Measurements from ENCODE around the gene CDC27.
"Not testable (repeated sequence)": the region's sequence is repeated elsewhere in the genome, so short reads cannot be mapped to it uniquely, and the experiment has no call there.

The CDC27 gene

DNA sequence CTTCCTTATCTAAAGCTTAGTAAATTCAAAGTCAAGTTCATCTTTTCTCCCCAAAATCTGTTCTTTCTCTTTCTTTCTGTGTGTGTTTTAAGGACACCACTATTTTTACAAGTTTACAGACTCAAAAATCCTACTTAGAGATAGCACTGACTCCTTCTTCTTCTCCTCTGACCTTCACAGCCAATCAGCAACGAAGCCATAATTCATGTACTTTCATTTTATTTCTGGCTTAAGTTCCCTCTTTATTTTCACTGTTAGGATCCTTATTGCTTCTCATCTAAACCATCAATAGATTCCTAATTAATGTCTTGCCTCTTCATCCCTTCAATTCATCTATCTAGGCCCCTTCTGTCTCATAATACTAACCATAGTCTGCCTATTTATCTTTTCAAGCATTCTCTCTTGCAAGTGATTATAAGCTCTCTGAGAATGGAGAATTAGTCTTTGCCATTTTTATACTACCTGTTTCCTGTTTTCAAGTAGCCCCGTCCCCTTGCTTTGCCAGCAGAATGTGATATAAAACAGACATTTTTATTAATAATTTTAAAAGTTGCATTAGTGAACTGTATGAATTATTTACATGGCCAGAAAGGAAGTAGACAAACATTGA is 27.0 kb downstream of the CDC27 start:
- TF ChIP-seq ZFX (IDR thresholded peaks at IDR 0.05; ENCODE audit: borderline replicate concordance) (no peak), CTCF (IDR thresholded peaks at IDR 0.05) (no peak)
- no peak overlapping the region for H3K27ac ChIP-seq

GRCh38 chr17:47159315-47159714 is 29.8 kb downstream of the CDC27 start:
- no peak overlapping the region for H3K27ac ChIP-seq
- TF ChIP-seq CTCF (IDR thresholded peaks at IDR 0.05) (no peak), ZFX (IDR thresholded peaks at IDR 0.05; ENCODE audit: borderline replicate concordance) (no peak)

GRCh38 chr17:47145351-47145750 is 43.7 kb downstream of the CDC27 start:
- H3K27ac ChIP-seq = no peak overlapping the region
- TF ChIP-seq CTCF (IDR thresholded peaks at IDR 0.05) = no peak
- TF ChIP-seq ZFX (IDR thresholded peaks at IDR 0.05; ENCODE audit: borderline replicate concordance) = no peak

DNA sequence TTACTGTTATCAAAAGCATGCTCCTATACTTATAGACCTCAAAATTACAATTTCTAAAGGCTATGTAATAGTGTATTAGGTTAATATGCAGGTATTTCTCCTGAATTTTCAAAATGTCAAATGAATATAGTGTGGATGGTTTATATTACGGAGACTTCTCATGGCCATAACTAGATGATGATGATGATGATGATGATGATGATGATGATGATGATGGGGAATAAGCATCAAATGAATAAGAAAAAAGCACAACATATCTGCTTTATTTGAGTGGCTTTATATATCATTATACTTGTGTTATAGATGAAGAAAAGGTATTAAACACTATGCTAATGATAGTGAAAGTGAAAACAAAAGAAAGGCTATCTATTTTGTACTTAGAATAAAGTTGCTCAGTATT is 53.9 kb downstream of the CDC27 start:
- TF ChIP-seq ZFX (IDR thresholded peaks at IDR 0.05; ENCODE audit: borderline replicate concordance) (no peak), CTCF (IDR thresholded peaks at IDR 0.05) (no peak)
- H3K27ac ChIP-seq = no peak overlapping the region

DNA sequence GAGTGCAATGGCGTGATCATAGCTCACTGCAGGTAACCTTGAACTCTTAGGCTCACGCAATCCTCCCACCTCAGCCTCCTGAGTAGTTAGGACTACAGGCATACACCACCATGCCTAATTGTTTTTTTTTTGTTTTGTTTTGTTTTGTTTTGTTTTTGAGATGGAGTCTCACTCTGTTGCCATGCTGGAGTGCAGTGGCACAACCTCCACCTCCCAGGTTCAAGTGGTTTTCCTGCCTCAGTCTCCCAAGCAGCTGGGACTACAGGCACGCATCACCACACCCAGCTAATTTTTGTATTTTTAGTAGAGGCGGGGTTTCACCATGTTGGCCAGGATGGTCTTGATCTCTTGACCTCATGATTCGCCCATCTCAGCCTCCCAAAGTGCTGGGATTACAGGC is 54.7 kb downstream of the CDC27 start:
- not testable (repeated sequence) for H3K27ac ChIP-seq

DNA sequence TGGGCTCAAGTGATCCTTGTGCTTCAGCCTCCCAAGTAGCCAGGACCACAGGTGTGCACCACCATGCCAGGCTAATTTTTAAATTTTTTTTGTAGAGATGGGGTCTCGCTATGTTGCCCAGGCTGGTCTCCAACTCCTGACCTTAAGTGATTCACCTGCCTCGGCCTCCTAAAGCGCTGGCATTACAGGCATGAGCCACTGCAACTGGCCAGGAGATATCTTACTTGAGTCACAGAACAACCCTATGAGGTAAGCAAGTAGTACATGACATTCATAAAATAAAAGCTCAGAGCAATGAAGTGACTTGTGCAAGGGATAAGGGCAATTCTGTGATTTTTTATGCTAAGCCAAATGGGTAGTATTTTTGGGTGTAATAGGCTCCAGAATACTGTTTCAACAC is 57.3 kb downstream of the CDC27 start:
- H3K27ac ChIP-seq = no peak overlapping the region
- TF ChIP-seq ZFX (IDR thresholded peaks at IDR 0.05; ENCODE audit: borderline replicate concordance) (no peak), CTCF (IDR thresholded peaks at IDR 0.05) (no peak)

GRCh38 chr17:47126835-47127234 is 62.3 kb downstream of the CDC27 start:
- not testable (repeated sequence) for H3K27ac ChIP-seq

DNA sequence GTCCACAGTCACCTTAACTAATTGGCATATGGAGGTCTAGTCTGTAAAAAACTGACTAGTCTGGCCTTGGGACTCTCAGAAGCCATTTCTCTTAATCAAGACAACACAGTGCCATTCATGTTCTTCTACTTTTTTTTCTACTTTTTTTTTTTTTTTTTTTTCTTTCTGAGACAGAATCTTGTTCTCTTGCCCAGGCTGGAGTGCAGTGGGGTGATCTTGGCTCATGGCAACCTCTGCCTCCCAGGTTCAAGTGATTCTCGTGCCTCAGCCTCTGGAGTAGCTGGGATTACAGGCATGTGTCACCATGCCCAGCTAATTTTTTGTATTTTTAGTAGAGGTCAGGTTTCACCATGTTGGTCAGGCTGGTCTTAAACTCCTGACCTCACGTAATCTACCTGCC is 65.8 kb downstream of the CDC27 start:
- not testable (repeated sequence) for H3K27ac ChIP-seq

- no peak for TF ChIP-seq ZFX (IDR thresholded peaks at IDR 0.05; ENCODE audit: borderline replicate concordance)
- TF ChIP-seq CTCF (IDR thresholded peaks at IDR 0.05) = no peak
- H3K27ac ChIP-seq = no peak overlapping the region
Observed at GRCh38 chr17:47120521-47121095, 68.5 kb downstream of the CDC27 start.
